ENCODE measurements around the gene TIAM2.
"Not testable (repeated sequence)": the region's sequence is repeated elsewhere in the genome, so short reads cannot be mapped to it uniquely, and the experiment has no call there.

Gene TIAM2

DNA sequence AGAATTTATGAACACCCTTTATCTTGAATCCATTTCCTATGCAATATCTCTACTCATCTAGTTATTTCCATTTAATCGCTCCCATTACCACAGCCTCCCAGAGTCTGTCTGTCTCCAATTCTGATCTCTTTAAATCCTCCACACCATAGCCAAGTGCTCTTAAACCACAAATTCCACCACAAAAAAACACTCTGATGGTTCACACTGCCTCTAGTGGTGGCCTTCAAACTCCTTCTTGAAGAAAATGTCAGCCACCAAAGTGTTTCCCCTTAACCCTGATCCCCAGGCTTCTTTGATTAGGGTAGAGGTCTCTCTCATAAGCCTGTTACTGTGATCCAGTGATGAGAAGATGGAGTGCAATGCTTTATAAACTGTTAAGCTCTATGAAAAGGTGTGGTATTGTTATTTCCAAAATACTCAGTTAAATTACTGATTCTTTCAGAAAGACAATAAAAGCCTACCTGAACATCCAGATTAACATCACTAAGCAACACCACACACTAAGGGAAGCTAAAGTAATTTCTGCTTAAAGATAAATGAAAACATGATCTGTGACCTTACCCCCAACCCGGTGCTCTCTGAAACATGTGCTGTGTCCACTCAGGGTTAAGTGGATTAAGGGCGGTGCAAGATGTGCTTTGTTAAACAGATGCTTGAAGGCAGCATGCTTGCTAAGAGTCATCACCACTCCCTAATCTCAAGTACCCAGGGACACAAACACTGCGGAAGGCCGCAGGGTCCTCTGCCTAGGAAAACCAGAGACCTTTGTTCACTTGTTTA, 273.2 kb downstream of the TIAM2 start:
- DNase-seq, result not testable (repeated sequence)

GRCh38 chr6:155269765-155270164, 274.6 kb downstream of the TIAM2 start:
- no peak for DNase-seq

DNA sequence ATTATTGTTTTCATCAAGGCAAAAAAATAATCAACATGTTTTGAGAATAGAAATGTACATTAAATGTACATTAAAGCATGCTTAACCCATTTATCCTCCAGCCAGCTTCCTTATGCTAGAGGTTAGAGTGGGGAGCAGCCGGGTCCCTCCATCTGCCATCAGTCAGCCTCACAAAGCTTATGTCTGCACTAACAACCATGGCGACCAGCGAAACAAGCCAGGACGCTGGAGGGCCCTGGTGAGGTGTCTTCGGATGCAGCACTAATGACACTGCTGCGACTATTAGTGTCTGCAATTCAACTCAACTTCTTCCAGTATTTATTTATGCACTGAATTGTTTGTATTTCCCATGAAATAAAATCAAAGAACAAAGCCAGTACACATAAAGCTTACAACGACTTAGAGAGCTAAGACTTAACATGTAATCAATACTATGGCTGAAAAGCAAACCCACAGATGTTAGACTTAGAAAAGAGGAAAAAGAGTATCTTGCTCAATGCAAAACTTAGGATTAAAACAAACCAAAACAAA, 275.5 kb downstream of the TIAM2 start:
- no peak for DNase-seq

DNA sequence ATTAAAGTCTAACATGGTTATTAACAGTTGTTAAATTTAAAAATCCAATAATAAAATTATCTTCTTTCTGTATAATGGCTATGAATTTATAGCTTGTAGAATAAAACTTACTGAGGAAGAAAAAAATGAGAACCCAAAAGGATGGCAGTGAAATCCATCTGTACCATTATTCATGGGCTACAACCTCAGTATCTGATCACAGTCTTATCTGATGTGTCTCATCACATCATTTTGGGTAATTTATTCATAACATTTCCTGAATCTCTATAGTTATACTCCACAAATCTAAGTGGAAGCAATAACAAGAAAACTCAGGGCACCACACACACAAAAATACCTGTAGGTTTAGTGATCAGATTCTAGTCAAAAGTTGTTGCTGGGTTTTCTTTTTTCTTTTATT, 276.0 kb downstream of the TIAM2 start:
- no peak for DNase-seq

- no peak for DNase-seq
Observed at GRCh38 chr6:155272353-155273232, 277.5 kb downstream of the TIAM2 start.

DNA sequence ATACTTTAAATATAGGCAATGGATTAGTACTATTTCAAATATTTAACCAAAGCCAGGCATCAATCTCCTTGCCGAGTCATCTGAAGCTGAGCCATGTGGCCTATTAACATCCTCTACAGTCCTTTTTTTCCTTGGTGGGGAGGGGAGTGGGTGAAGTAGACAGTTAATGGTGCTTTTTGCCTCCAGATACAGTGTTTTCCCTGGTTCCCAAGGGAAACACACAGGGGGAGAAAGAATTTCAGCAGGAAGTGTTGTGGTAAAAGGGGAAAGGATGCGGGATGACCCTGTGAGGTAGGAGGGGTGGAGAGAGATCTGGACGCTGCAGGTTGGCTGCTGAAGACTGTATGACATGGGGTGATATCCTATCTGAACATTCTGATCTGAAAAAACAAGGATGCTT, 278.3 kb downstream of the TIAM2 start:
- no peak for DNase-seq

DNA sequence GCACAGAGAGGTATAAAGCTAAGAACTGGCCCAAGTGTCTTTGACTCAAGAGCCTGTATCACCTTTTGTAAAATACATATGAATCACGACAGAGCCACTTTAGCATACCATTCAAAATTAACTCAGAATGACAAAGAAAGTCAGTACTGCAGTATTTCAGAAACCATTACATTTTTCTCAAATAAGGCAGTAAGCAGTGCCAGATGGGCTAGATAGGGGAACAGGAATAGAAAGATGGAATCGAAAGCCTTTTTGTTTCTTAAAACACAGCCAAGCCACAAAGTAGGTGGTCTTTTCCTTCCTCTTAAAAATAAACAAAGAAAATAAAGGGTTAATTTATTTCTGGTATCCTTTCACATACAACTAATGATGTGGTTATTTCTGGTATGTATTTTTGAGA, 279.0 kb downstream of the TIAM2 start:
- DNase-seq, result no peak

- no peak for DNase-seq
Observed at GRCh38 chr6:155274533-155274932, 279.4 kb downstream of the TIAM2 start.

DNA sequence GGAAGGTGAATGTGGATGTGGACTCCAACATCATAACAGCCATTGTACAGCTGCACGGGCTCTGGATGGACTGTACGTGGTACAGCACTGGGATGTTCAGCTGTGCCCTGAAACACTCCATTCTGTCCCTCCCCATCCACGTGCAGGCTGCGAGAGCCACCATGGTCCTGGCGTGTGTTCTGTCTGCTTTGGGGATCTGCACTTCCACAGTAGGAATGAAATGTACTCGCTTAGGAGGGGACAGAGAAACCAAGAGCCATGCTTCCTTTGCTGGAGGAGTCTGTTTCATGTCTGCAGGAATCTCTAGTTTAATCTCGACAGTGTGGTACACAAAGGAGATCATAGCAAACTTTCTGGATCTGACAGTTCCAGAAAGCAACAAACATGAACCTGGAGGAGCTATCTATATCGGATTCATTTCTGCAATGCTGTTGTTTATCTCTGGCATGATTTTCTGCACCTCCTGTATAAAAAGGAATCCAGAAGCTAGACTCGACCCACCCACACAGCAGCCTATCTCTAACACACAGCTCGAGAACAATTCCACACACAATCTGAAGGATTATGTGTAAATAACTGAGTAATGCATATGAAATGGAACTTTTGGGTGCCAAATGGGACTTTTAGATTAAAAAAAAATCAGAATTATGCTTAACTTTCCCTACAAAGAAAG, 280.8 kb downstream of the TIAM2 start:
- no peak for DNase-seq

DNA sequence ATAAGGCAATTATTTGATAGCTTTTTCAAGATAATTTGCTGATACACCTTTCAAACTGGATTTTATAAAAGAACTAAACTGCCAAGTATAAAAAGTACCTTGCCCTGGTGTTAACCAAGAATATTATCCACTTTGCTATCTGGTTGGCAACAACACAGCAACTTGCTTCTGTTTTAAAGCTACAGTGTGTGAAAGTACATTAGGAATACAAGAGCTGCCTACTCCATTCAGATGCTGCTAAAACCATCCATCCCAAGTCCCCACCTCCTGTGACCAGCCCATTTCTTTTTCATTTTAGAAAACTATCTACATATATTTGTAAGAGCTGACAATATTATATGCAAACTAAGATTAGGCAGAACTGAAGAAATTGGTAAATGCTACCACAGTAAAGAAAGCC, 281.5 kb downstream of the TIAM2 start:
- no peak for DNase-seq

DNA sequence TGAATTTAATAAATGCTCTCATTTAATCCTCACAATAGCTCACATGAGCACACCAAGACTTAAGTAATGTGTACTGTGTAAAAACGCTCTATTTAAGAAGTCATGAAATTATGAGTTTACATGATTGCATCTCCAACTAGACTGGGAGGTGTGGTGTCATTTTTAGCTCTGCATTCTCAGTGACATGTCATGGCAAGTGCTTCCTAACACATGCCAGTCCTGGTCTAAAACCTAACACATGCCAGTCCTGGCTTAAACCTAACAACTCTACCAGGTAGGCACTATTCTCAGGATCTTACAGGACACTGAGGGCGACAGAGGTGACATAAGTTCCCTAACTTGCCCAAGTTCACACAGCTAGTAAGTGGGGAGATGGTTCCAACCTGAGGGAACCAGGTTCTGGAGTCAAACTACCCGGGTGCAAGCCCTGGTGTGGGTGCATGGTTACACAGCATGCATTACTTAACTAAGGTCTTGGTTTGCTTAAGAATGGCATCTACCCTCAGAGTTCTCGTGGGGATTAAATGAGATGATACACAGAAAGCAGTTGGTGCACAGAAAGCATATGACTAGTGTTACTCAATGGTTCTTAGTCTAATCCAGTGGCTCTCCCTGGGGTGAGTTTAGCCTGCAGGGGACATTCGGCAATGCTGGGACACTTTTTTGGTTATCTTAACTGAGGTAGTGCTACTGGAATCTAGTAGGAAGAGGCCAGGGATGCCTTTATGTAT, 283.4 kb downstream of the TIAM2 start:
- no peak for DNase-seq

DNA sequence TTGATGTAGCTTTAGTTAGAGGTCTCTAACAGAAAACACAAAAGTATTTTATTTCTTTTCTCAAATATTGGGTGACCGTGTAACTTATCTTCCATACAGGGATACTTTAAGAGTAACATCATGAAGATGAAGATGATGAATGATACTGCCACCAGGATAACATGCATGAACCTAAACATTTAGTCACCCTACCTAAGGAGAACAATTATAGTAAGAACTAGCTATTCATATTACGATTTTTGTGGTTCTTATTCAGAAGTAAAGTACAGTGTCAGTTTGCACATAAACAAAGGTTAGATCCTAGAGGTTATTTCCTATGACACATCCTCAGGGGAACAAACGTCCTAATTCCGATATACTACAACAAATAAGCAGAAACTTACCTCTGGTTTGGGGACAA, 289.7 kb downstream of the TIAM2 start:
- no peak for DNase-seq

GRCh38 chr6:155287762-155288161, 292.6 kb downstream of the TIAM2 start:
- no peak for DNase-seq

- no peak for DNase-seq
Observed at GRCh38 chr6:155290491-155290890, 295.4 kb downstream of the TIAM2 start.

DNA sequence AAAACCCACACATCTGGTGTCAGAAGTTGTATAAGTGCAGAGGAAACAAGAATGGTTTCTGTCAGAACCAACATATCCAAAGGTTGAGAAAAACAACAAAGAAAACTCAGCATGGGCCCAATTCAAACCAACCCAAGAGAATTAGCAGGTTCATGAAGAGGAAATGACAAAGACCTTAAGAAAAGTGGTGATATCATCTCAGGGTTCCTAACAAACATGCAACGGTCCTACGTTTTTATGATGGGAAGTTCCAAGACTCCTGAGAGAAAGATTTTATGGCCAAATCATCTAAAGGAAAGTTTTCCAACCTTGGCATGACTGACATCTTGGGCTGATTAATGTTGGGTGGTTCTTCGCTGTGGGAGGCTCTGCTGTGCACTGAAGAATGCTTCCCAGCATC, 296.2 kb downstream of the TIAM2 start:
- DNase-seq, result no peak

DNA sequence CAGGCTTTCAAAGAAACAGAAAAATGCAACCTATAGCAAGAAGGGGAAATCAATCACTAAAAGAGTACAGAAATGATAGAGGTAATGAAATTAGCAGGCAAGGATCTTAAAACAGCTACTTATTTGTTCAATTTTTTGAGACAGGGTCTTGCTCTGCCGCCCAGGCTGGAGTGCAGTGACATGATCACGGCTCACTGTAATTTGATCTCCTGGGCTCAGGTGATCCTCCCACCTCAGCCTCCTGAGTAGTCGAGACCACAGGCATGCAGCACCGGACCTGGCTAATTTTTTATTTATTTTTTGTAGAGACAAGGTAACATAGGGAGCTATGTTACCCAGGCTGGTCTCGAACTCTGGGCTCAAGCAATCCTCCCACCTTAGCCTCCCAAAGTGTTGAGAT, 297.6 kb downstream of the TIAM2 start:
- DNase-seq, result no peak

DNA sequence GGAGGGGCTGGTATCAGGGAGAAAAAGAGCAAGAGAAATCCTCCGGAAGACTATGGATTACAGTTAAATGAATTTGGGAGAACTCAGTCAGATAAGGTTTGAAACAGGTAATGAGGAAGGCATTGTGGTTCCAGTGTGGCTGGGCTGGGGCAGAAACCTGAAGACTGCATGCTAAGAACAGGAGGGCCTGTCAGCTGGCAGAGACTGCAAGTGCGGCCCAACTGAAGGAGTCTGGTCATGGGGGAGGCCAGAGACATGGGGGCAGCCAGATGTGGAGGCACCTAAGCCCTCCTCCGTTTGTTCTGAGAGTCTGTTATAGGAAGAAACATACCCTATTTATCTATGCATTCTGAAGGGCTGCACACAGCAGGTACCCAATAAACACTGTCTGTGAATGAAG, 302.6 kb downstream of the TIAM2 start:
- no peak for DNase-seq

GRCh38 chr6:155301867-155302266, 306.8 kb downstream of the TIAM2 start:
- DNase-seq, result no peak

GRCh38 chr6:155303361-155303870, 308.3 kb downstream of the TIAM2 start:
- no peak for DNase-seq

DNA sequence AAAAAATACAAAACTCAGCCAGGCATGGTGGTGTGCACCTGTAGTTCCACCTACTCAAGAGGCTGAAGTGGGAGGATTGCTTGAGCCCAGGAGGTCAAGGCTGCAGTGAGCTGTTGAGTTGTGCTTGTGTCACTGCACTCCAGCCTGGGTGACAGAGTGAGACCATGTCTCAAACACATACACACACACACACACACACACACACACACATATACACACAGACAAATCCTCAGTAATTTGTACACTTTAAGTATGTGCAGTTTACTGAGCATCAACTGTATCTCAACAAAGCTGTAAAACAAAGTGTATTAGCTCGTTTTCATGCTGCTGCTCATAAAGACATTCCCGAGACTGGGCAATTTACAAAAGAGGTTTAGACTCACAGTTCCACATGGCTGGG, 311.8 kb downstream of the TIAM2 start:
- no peak for DNase-seq

Data from COR-L47 (cell line).